Gastrocnemius medialis (tissue), 4 donors: ENCODE data around the gene VASN. TPM values are rescaled to one million over a fixed set of nuclear protein-coding genes. Genes with fewer than 3 reads are reported as not detected.

Source experiments
- ATAC-seq, 2 donors: fragments of 150-250 bp; one replicate each; pipeline ENCODE4 v1.9.1; 2016
- DNase-seq, 2 donors: peaks; one replicate each; pipeline ENCODE4 v3.0.0-alpha.2; 2019
- H3K27ac ChIP-seq, 4 donors: fragments of 200-600 bp; sonication (generic); 1 replicate in 1 of 4; 2 replicates in 3 of 4; pipeline ENCODE4 v1.5.1; 2016 to 2018; ENCODE audit warnings: mild to moderate bottlenecking in 2 of 4, moderate library complexity in 1 of 4
- H3K27me3 ChIP-seq, 3 donors: fragments of 200-600 bp; sonication (generic) in 2 of 3; 1 replicate in 1 of 3; 2 replicates in 2 of 3; pipeline versions ENCODE4 v1.5.1 to v1.6.0; 2016 to 2019; ENCODE audit warnings: mild to moderate bottlenecking in 1 of 3, moderate library complexity in 1 of 3
- H3K36me3 ChIP-seq, 2 donors: fragments of 200-600 bp; sonication (generic) in 1 of 2; one replicate each; pipeline ENCODE4 v1.5.1; 2017 to 2018
- H3K4me1 ChIP-seq, 2 donors: fragments of 200-600 bp; sonication (generic) in 1 of 2; one replicate each; pipeline ENCODE4 v1.5.1; 2016 to 2017; ENCODE audit warnings: mild to moderate bottlenecking in 2 of 2
- H3K4me3 ChIP-seq, 4 donors: fragments of 200-600 bp; sonication (generic) in 3 of 4; 1 replicate in 1 of 4; 2 replicates in 3 of 4; pipeline ENCODE4 v1.5.1; 2016 to 2019; ENCODE audit warnings: mild to moderate bottlenecking in 2 of 4
- H3K9me3 ChIP-seq, 3 donors: fragments of 200-600 bp; sonication (generic) in 2 of 3; 1 replicate in 1 of 3; 2 replicates in 2 of 3; pipeline ENCODE4 v1.5.1; 2016 to 2019
- CTCF ChIP-seq, 5 experiments: fragments of 450-650 bp in 3 of 5; fragments of 200-600 bp in 2 of 5; sonication (generic) in 2 of 5; IDR thresholded peaks in 4 of 5; conservative IDR thresholded peaks in 1 of 5; 1 replicate in 4 of 5; 2 replicates in 1 of 5; pipeline ENCODE4 v1.5.1; 2016 to 2019; ENCODE audit warnings: antibody characterized with exemption in 5 of 5, mild to moderate bottlenecking in 3 of 5, moderate library complexity in 3 of 5
- POLR2A ChIP-seq, 2 donors: fragments of 450-650 bp; IDR thresholded peaks; one replicate each; pipeline ENCODE4 v1.6.1; 2017; ENCODE audit warnings: antibody characterized with exemption in 2 of 2, mild to moderate bottlenecking in 2 of 2, moderate library complexity in 2 of 2
- in situ Hi-C, 4 donors: fragments of 200-750 bp; cut with MboI; loops; one replicate each; pipeline versions ENCODE4 v1.15.0 to v1.8.0; 2017; ENCODE audit warnings: low sequenced_read_pairs in 4 of 4
- intact Hi-C: fragments of 100-400 bp; cut with DNase I; formaldehyde crosslinking; loops from one replicate; pipeline ENCODE4 v1.15.1; 2023; ENCODE audit warnings: low total_unique reads
- total RNA-seq, 4 donors: library from RNA; depleted of rRNA; stranded (reverse); fragments of >200 nt; gene quantifications; one replicate each; pipeline versions ENCODE4 v1.1.0 to v1.2.3, GENCODE V29; 2016

Gene VASN
- total RNA-seq, 4 donors from 2014 or later: 2.4 to 12.8 (median 3.7) TPM

GRCh38 chr16:4386951-4387565, 15.4 kb downstream of the VASN start:
- no peaks in the 10 kb centered on the region for H3K9me3 ChIP-seq
- H3K36me3 ChIP-seq: no peaks in the 10 kb centered on the region
- peaks cover 0 to 4% of the 10 kb centered on the region in 2 donors for H3K4me1 ChIP-seq
- in situ Hi-C loops: no loop called here
- ATAC-seq (no peak), DNase-seq (no peak)
- H3K27me3 ChIP-seq: no peaks in the 10 kb centered on the region
- TF ChIP-seq CTCF (IDR thresholded peaks at IDR 0.05 in 4 of 5, conservative IDR thresholded peaks at IDR 0.05 in 1 of 5) (no peak), POLR2A (IDR thresholded peaks at IDR 0.05) (no peak)
- peak overlapping the region in 2 of 4 donors; percentile 51 to 79 for H3K27ac ChIP-seq
- no peak overlapping the region for H3K4me3 ChIP-seq
- intact Hi-C loops: no loop called here

- H3K9me3 ChIP-seq: no peaks in the 10 kb centered on the region
- H3K27me3 ChIP-seq: no peaks in the 10 kb centered on the region
- H3K36me3 ChIP-seq: no peaks in the 10 kb centered on the region
- intact Hi-C loops (no loop called here), in situ Hi-C loops (no loop called here)
- DNase-seq (no peak), ATAC-seq (no peak)
- no peak for TF ChIP-seq POLR2A (IDR thresholded peaks at IDR 0.05)
- TF ChIP-seq CTCF (IDR thresholded peaks at IDR 0.05 in 4 of 5, conservative IDR thresholded peaks at IDR 0.05 in 1 of 5): no peak
- peak overlapping the region; percentile 51 to 79 (median 64) for H3K27ac ChIP-seq
- H3K4me1 ChIP-seq: peaks cover 0 to 2% of the 10 kb centered on the region in 2 donors
- H3K4me3 ChIP-seq: no peak overlapping the region
These were observed 16.1 kb downstream of the VASN start for GRCh38 chr16:4387781-4388180.

DNA sequence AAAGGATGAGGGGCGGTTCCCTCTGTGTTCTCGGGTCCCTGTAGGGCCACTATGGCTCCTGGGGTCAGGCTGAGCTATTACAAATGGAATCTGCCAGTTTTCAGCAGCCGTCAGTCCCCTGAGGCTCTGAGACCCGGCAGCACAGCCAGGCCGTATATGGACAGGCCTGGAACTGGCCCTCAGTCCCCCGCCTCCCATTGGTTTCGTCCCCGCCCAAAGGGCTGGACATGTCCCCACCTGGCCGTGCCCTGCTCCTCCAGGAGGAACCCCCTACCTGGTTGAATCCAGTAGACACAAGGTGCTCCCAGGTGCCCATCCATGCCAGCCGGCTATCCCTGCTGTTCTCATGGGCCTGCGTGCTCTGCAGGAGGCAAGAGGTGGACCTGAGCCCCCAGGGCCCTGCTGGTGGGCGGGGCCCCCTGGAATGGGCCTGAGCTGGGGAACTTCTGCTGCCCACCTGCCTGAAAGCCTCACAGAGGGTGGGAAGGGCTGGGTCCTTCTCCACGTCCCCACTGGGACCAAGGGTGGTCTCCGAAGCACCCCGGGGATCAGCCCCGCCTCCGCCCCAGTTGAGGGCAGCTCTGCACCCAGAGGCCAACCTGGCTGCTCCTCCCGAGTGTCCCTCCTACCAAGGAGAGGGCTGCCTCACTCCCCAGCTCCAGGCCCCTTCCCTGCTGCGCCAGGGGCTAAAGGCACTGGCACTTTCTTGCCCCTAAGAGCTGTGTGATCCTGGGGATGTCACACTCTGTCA, 16.8 kb downstream of the VASN start:
- Histone ChIP-seq H3K36me3 (no peaks in the 10 kb centered on the region), H3K27me3 (no peaks in the 10 kb centered on the region), H3K27ac (peak overlapping the region; percentile 62 to 79 (median 66)), H3K4me1 (peaks cover 0 to 3% of the 10 kb centered on the region in 2 donors), H3K9me3 (no peaks in the 10 kb centered on the region), H3K4me3 (no peak overlapping the region)
- in situ Hi-C loops (no loop called here), intact Hi-C loops (no loop called here)
- DNase-seq: no peak
- TF ChIP-seq POLR2A (IDR thresholded peaks at IDR 0.05) (no peak), CTCF (IDR thresholded peaks at IDR 0.05 in 4 of 5, conservative IDR thresholded peaks at IDR 0.05 in 1 of 5) (no peak)
- ATAC-seq: no peak

DNA sequence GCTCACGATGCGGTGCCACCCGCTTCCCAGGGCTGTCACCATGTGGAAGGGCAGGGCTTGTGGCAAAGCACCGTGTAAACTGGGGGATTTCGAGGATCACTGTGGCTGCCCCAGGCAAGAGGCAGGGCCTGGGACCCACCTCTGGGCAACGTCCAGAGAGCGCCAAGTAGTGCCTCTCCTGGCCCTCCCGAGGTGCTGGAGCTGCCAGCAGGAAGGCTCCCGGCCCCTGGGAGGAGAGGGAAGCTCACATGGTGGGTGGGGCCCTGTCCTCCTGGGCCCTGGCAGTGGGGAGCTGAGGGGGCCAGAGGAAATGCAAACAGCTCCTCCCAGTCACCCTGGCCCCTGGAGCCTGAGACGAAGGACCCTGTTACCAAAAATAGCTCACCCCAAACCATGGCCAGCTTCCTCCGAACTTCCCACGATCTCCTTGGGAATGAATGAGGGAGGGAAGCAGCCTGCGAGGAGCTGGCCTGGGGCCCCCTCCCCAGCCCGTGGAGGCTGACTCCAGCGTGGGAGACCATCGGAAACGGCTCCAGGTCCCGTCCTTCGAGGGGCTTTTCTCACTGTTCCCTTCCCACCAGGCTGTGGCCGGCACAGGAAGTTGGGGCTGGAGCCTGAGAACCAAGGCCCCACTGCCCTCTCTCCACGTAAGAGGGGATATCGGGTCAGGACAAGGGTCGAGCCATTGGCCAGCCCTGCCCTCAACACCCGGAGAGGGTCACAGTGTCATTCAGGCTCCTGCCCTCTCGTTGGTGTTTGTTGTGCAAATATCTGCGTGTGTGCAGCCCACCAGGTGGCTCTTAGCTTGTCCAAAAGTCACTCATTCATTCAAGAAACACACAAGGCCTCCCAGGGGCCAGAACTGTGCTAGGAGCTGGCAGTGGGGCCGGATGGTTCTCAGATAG, 17.7 kb downstream of the VASN start:
- Histone ChIP-seq H3K36me3 (no peaks in the 10 kb centered on the region), H3K4me1 (peaks cover 0 to 3% of the 10 kb centered on the region in 2 donors), H3K27ac (peak overlapping the region; percentile 60 to 72 (median 64)), H3K4me3 (no peak overlapping the region), H3K27me3 (no peaks in the 10 kb centered on the region), H3K9me3 (no peaks in the 10 kb centered on the region)
- in situ Hi-C loops: no loop called here
- ATAC-seq: no peak
- intact Hi-C loops: no loop called here
- no peak for DNase-seq
- TF ChIP-seq CTCF (IDR thresholded peaks at IDR 0.05 in 4 of 5, conservative IDR thresholded peaks at IDR 0.05 in 1 of 5) (no peak), POLR2A (IDR thresholded peaks at IDR 0.05) (no peak)
